OCI-LY7 (cell line): ENCODE measurements around the gene UHRF1.

ENCODE experiments used
- EZH2phosphoT487 ChIP-seq: fragments of 200-600 bp; sonication (generic); IDR thresholded peaks from 2 replicates; pipeline ENCODE4 v1.6.1; 2018; ENCODE audit warnings: low read depth, borderline replicate concordance, mild to moderate bottlenecking, mixed run types, antibody characterized with exemption, low read length, moderate library complexity, mixed read lengths
- TF ChIP-seq, protein P1 (sequence below): fragments of 200-600 bp; sonication (generic); conservative IDR thresholded peaks from 2 replicates; pipeline ENCODE4 v1.5.1; 2014; ENCODE audit warnings: mild to moderate bottlenecking, antibody characterized with exemption, low read length, moderate library complexity, mixed read lengths

DNA sequence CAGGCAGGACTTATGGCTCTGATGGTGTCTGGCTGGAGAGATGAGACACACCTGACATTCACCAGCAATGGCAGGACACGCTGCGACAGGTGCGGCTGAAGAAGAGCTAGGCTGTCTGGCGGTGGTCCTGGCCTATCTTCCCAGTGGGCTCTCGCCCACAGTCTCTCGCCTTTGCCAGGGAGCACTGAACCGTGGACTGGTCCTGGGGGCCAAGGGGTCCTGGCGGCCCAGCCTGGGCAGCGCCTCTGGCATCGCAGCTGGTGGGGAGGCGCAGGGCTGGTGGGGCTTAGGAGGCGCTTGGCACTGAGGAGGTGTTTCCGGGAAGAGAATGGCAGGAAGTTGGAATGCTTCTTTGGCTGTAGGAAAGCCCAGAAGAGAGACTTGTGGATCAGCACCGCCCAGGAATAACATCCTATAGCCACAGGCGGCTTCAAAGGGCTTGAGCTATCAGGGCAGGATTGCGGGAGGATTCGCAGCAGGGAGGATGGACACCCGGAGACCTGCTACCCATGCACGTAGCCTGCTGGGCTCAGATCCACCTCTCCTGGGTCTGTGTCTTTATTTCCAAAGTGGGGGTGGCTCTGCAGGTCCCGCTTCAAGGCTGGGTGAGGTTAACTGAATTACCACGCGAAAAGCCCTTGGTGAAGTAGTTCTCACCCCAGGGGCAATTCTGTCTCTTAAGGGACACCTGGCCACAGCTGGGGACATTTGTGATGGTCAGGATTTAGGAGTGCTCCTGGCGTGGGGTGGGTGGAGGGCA lies 74.2 kb downstream of the UHRF1 start:
- TF ChIP-seq, protein P1, sequence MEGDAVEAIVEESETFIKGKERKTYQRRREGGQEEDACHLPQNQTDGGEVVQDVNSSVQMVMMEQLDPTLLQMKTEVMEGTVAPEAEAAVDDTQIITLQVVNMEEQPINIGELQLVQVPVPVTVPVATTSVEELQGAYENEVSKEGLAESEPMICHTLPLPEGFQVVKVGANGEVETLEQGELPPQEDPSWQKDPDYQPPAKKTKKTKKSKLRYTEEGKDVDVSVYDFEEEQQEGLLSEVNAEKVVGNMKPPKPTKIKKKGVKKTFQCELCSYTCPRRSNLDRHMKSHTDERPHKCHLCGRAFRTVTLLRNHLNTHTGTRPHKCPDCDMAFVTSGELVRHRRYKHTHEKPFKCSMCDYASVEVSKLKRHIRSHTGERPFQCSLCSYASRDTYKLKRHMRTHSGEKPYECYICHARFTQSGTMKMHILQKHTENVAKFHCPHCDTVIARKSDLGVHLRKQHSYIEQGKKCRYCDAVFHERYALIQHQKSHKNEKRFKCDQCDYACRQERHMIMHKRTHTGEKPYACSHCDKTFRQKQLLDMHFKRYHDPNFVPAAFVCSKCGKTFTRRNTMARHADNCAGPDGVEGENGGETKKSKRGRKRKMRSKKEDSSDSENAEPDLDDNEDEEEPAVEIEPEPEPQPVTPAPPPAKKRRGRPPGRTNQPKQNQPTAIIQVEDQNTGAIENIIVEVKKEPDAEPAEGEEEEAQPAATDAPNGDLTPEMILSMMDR = no peak
- TF ChIP-seq EZH2phosphoT487 = no peak
